GM13977 (cell line): ENCODE measurements around the gene CTU1.

Experiments
- DNase-seq: peaks from one replicate; pipeline ENCODE4 v3.0.0; 2012; ENCODE audit warnings: low spot score
- CTCF ChIP-seq: IDR thresholded peaks from 2 replicates; pipeline ENCODE4 v1.5.1; 2012; ENCODE audit warnings: mild to moderate bottlenecking, control low read depth; ENCODE audit not compliant: insufficient read depth; ENCODE audit errors: extremely low read depth, missing control alignments
- in situ Hi-C: fragments of 300-500 bp; cut with MboI; formaldehyde crosslinking; loops from one replicate; pipeline ENCODE4 v1.12.0; 2022; ENCODE audit warnings: low sequenced_read_pairs, low pct_unique_long_range_greater_than_20kb, mixed read lengths, inconsistent platforms; ENCODE audit not compliant: unreplicated experiment

Gene CTU1

GRCh38 chr19:51121257-51121656 is 13.0 kb upstream of the CTU1 start:
- no peak for DNase-seq
- in situ Hi-C loops, result no loop called here

GRCh38 chr19:51120160-51120559 is 12.0 kb upstream of the CTU1 start:
- in situ Hi-C loops, result no loop called here
- no peak for TF ChIP-seq CTCF
- DNase-seq, result no peak

More at GRCh38 chr19:51121257-51121656, 13.0 kb upstream of the CTU1 start:
- no peak for TF ChIP-seq CTCF

GRCh38 chr19:51119611-51120010 is 11.4 kb upstream of the CTU1 start:
- in situ Hi-C loops, result no loop called here
- no peak for DNase-seq
- no peak for TF ChIP-seq CTCF

GRCh38 chr19:51119101-51119500 is 10.9 kb upstream of the CTU1 start:
- in situ Hi-C loops, result no loop called here
- DNase-seq, result no peak
- no peak for TF ChIP-seq CTCF

- TF ChIP-seq CTCF, result no peak
- in situ Hi-C loops, result no loop called here
- DNase-seq, result no peak
Observed at GRCh38 chr19:51116736-51117286, 8.6 kb upstream of the CTU1 start.

GRCh38 chr19:51114087-51114729 is 6.0 kb upstream of the CTU1 start:
- in situ Hi-C loops, result no loop called here
- TF ChIP-seq CTCF, result no peak
- DNase-seq, result no peak
